OCI-M2 (cell line): Measurements from ENCODE around the gene ANKRD52.
"Not testable (repeated sequence)": the region's sequence is repeated elsewhere in the genome, so short reads cannot be mapped to it uniquely, and the experiment has no call there.

Experiments
- DNase-seq: peaks from one replicate; lab custom pipeline; 2025; ENCODE audit not compliant: unreplicated experiment; lab: John Stamatoyannopoulos, UW

ANKRD52 gene

GRCh38 chr12:56213878-56214277, 44.3 kb downstream of the ANKRD52 start:
- no peak for DNase-seq

- no peak for DNase-seq
Observed at GRCh38 chr12:56212361-56212760, 45.8 kb downstream of the ANKRD52 start.

GRCh38 chr12:56208006-56208405, 50.2 kb downstream of the ANKRD52 start:
- no peak for DNase-seq

- no peak for DNase-seq
Observed at GRCh38 chr12:56206452-56207166, 51.6 kb downstream of the ANKRD52 start.

- DNase-seq = no peak
Observed at GRCh38 chr12:56205445-56205844, 52.7 kb downstream of the ANKRD52 start.

GRCh38 chr12:56204275-56204674, 53.9 kb downstream of the ANKRD52 start:
- DNase-seq = no peak

- DNase-seq = no peak
Observed at GRCh38 chr12:56202838-56203237, 55.3 kb downstream of the ANKRD52 start.

GRCh38 chr12:56202366-56202765, 55.8 kb downstream of the ANKRD52 start:
- DNase-seq = no peak

- DNase-seq = no peak
Observed at GRCh38 chr12:56198836-56199235, 59.3 kb downstream of the ANKRD52 start.

GRCh38 chr12:56197921-56198635, 60.1 kb downstream of the ANKRD52 start:
- no peak for DNase-seq

GRCh38 chr12:56196818-56197550, 61.2 kb downstream of the ANKRD52 start:
- not testable (repeated sequence) for DNase-seq

GRCh38 chr12:56193025-56193578, 65.1 kb downstream of the ANKRD52 start:
- DNase-seq = peak; percentile 67

- no peak for DNase-seq
Observed at GRCh38 chr12:56192582-56192981, 65.6 kb downstream of the ANKRD52 start.

- DNase-seq = no peak
Observed at GRCh38 chr12:56190695-56191155, 67.5 kb downstream of the ANKRD52 start.

GRCh38 chr12:56189918-56190694, 68.1 kb downstream of the ANKRD52 start:
- peak; percentile 55 for DNase-seq

GRCh38 chr12:56189099-56189917, 68.9 kb downstream of the ANKRD52 start, which contains the start of gene SMARCC2:
Gene SMARCC2 (minus strand): TSS chr12:56189483. CDS start chr12:56189461, 22 bp downstream.
- peak; percentile 37 for DNase-seq

- DNase-seq = no peak
Observed at GRCh38 chr12:56188778-56189098, 69.4 kb downstream of the ANKRD52 start.

- no peak for DNase-seq
Observed at GRCh38 chr12:56188131-56188777, 69.9 kb downstream of the ANKRD52 start.
